Measurements from ENCODE around the gene PRIM2.

Gene PRIM2

DNA sequence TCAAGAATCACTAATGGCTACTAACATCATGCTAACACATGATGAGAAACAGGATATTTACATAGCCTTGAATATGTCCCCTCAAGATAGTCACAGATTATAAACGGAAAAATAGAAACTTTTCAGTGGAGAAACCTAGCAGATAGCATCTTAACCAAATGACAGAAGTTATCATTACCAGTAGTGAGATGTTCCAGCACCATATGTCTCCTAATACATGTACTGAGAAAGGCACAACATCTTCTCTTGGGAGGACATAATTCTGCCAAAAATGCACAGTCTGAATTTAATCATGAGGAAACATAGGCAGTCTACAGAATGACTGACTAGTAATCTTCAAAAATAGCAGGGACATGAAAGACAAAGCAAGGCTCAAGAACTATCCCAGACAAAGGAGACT lies 19.9 kb upstream of the PRIM2 start:
- TF ChIP-seq SPI1 (IDR thresholded peaks at IDR 0.05; ENCODE audit: borderline replicate concordance, low read depth), result no peak
- TF ChIP-seq, protein P1, sequence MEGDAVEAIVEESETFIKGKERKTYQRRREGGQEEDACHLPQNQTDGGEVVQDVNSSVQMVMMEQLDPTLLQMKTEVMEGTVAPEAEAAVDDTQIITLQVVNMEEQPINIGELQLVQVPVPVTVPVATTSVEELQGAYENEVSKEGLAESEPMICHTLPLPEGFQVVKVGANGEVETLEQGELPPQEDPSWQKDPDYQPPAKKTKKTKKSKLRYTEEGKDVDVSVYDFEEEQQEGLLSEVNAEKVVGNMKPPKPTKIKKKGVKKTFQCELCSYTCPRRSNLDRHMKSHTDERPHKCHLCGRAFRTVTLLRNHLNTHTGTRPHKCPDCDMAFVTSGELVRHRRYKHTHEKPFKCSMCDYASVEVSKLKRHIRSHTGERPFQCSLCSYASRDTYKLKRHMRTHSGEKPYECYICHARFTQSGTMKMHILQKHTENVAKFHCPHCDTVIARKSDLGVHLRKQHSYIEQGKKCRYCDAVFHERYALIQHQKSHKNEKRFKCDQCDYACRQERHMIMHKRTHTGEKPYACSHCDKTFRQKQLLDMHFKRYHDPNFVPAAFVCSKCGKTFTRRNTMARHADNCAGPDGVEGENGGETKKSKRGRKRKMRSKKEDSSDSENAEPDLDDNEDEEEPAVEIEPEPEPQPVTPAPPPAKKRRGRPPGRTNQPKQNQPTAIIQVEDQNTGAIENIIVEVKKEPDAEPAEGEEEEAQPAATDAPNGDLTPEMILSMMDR (IDR thresholded peaks at IDR 0.05; ENCODE audit: insufficient read depth, low read length), result no peak
- TF ChIP-seq GABPA (IDR thresholded peaks at IDR 0.05; ENCODE audit: low read depth), result no peak
- no peak for TF ChIP-seq POLR2AphosphoS5 (IDR thresholded peaks at IDR 0.05; ENCODE audit: low read depth)
- TF ChIP-seq, protein P2, sequence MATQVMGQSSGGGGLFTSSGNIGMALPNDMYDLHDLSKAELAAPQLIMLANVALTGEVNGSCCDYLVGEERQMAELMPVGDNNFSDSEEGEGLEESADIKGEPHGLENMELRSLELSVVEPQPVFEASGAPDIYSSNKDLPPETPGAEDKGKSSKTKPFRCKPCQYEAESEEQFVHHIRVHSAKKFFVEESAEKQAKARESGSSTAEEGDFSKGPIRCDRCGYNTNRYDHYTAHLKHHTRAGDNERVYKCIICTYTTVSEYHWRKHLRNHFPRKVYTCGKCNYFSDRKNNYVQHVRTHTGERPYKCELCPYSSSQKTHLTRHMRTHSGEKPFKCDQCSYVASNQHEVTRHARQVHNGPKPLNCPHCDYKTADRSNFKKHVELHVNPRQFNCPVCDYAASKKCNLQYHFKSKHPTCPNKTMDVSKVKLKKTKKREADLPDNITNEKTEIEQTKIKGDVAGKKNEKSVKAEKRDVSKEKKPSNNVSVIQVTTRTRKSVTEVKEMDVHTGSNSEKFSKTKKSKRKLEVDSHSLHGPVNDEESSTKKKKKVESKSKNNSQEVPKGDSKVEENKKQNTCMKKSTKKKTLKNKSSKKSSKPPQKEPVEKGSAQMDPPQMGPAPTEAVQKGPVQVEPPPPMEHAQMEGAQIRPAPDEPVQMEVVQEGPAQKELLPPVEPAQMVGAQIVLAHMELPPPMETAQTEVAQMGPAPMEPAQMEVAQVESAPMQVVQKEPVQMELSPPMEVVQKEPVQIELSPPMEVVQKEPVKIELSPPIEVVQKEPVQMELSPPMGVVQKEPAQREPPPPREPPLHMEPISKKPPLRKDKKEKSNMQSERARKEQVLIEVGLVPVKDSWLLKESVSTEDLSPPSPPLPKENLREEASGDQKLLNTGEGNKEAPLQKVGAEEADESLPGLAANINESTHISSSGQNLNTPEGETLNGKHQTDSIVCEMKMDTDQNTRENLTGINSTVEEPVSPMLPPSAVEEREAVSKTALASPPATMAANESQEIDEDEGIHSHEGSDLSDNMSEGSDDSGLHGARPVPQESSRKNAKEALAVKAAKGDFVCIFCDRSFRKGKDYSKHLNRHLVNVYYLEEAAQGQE (IDR thresholded peaks at IDR 0.05; ENCODE audit: insufficient replicate concordance, low read depth), result no peak
- H3K4me3 ChIP-seq (replicated peaks; ENCODE audit: insufficient read depth, low read length), result no peak overlapping the region
- DNase-seq (ENCODE audit: low read depth in 1 of 2, low spot score in 1 of 2), result no peak

DNA sequence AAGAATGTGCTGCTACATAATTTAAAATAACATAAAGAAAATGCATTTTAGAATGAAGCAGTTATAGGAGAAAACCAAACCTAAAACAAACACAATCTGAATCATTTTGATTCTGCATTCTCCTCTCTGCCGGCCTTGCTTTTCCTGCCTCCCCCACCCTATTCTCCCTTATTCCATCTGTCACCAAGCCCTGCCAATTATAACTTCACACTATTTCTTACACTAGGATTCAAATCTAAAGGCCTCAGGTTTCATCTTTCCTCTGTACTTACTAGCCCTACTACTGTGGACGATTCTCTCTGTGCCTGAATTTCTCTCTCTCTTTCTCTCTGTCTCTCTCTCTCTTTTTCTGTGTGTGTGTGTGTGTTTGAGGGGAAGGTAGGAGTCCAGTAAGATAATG lies 18.7 kb upstream of the PRIM2 start:
- Histone ChIP-seq H3K27ac (replicated peaks) (no peak overlapping the region), H3K27me3 (ENCODE audit: insufficient read depth, poor library complexity, severe bottlenecking) (no peaks in the 10 kb centered on the region), H3K4me3 (replicated peaks; ENCODE audit: insufficient read depth, low read length) (no peak overlapping the region)
- DNase-seq (ENCODE audit: low read depth in 1 of 2, low spot score in 1 of 2), result no peak
- TF ChIP-seq POLR2AphosphoS5 (IDR thresholded peaks at IDR 0.05; ENCODE audit: low read depth) (no peak), GABPA (IDR thresholded peaks at IDR 0.05; ENCODE audit: low read depth) (no peak), SPI1 (IDR thresholded peaks at IDR 0.05; ENCODE audit: borderline replicate concordance, low read depth) (no peak)
- TF ChIP-seq, protein P1 (IDR thresholded peaks at IDR 0.05; ENCODE audit: insufficient read depth, low read length), result no peak
- TF ChIP-seq, protein P2 (IDR thresholded peaks at IDR 0.05; ENCODE audit: insufficient replicate concordance, low read depth), result no peak

More for the DNA sequence above, 19.9 kb upstream of the PRIM2 start:
- Histone ChIP-seq H3K27ac (replicated peaks) (no peak overlapping the region), H3K27me3 (ENCODE audit: insufficient read depth, poor library complexity, severe bottlenecking) (no peaks in the 10 kb centered on the region)

DNA sequence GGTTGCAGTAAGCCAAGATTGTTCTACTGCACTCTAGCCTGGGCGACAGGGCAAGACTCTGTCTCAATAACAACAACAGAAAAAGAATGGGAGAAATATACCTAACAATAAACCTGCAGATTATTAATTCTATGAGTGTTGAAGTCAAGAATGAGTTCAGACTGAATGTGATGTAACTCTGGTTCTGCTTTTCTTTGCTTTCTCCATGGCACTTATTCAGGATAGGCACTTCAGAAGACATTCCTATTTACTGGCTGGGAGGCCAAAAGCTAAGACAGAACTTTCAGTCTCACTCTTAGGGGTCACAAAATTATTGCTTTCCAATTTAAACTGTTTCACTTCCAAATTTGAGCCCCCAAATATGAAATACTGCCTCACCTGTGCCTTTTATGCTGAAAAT lies 15.7 kb upstream of the PRIM2 start:
- no peak overlapping the region for H3K4me3 ChIP-seq (replicated peaks; ENCODE audit: insufficient read depth, low read length)
- DNase-seq (ENCODE audit: low read depth in 1 of 2, low spot score in 1 of 2), result no peak
- no peak overlapping the region for H3K27ac ChIP-seq (replicated peaks)
- H3K27me3 ChIP-seq (ENCODE audit: insufficient read depth, poor library complexity, severe bottlenecking), result no peaks in the 10 kb centered on the region
- TF ChIP-seq GABPA (IDR thresholded peaks at IDR 0.05; ENCODE audit: low read depth) (no peak), POLR2AphosphoS5 (IDR thresholded peaks at IDR 0.05; ENCODE audit: low read depth) (no peak), SPI1 (IDR thresholded peaks at IDR 0.05; ENCODE audit: borderline replicate concordance, low read depth) (no peak)
- TF ChIP-seq, protein P2 (IDR thresholded peaks at IDR 0.05; ENCODE audit: insufficient replicate concordance, low read depth), result no peak
- TF ChIP-seq, protein P1 (IDR thresholded peaks at IDR 0.05; ENCODE audit: insufficient read depth, low read length), result no peak
